OCI-LY7 (cell line): ENCODE results near the gene ARID5B.

Experiments used
- EZH2phosphoT487 ChIP-seq: fragments of 200-600 bp; sonication (generic); IDR thresholded peaks from 2 replicates; pipeline ENCODE4 v1.6.1; 2018; ENCODE audit warnings: low read depth, borderline replicate concordance, mild to moderate bottlenecking, mixed run types, antibody characterized with exemption, low read length, moderate library complexity, mixed read lengths
- TF ChIP-seq, protein P1 (sequence below): fragments of 200-600 bp; sonication (generic); conservative IDR thresholded peaks from 2 replicates; pipeline ENCODE4 v1.5.1; 2014; ENCODE audit warnings: mild to moderate bottlenecking, antibody characterized with exemption, low read length, moderate library complexity, mixed read lengths

- TF ChIP-seq, protein P1, sequence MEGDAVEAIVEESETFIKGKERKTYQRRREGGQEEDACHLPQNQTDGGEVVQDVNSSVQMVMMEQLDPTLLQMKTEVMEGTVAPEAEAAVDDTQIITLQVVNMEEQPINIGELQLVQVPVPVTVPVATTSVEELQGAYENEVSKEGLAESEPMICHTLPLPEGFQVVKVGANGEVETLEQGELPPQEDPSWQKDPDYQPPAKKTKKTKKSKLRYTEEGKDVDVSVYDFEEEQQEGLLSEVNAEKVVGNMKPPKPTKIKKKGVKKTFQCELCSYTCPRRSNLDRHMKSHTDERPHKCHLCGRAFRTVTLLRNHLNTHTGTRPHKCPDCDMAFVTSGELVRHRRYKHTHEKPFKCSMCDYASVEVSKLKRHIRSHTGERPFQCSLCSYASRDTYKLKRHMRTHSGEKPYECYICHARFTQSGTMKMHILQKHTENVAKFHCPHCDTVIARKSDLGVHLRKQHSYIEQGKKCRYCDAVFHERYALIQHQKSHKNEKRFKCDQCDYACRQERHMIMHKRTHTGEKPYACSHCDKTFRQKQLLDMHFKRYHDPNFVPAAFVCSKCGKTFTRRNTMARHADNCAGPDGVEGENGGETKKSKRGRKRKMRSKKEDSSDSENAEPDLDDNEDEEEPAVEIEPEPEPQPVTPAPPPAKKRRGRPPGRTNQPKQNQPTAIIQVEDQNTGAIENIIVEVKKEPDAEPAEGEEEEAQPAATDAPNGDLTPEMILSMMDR = no peak
- TF ChIP-seq EZH2phosphoT487 = no peak
Measured at GRCh38 chr10:61918989-61919388, 17.5 kb downstream of the ARID5B start.
